ENCODE data around the gene LZTS3. TPM values are rescaled to one million over a fixed set of nuclear protein-coding genes. Genes with fewer than 3 reads are reported as not detected.
"Not testable (repeated sequence)": the region's sequence is repeated elsewhere in the genome, so short reads cannot be mapped to it uniquely, and the experiment has no call there.

The LZTS3 gene
- polyA plus RNA-seq, 1 donor (not counting 4 experiments of a cell fraction or from before 2014, with no cell fraction given) = 2.5 TPM

DNA sequence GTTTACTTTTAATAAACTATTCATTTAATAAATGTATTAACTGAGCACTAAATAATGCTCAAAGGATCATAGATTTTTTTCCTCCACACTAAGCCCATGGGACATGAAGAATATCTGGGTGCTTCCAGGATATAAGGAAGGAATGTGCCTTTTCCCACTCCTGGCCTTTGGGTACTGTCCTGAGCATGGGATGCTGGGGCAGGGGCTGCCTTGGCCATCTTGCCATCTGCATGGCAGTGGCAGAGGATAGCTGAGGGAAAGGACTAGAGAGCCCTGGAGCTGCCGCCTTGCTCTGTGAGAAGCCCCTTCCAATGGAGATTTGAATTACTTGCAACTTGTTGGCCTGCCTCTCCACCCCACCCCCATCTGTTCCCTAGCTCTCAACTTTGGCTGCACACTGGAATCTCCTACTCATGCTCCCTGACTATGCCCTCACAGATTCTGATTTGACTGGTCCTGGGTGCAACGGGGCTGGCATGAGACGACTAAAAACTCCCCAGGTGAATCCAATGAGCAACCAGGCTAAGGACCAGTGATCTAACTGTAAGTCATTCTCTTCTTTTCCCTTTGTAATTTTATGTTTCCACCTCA is 15.6 kb upstream of the LZTS3 start:
- no peaks in the 10 kb centered on the region for H3K79me2 ChIP-seq (ENCODE audit: control insufficient read depth, insufficient read depth, low read length)
- H2AFZ ChIP-seq (ENCODE audit: control insufficient read depth, low read length) = no peak overlapping the region
- DNase-seq (ENCODE audit: low read depth, low spot score) (no peak), FAIRE-seq (no peak)
- H3K9me1 ChIP-seq (ENCODE audit: control insufficient read depth, extremely low read depth, insufficient read depth, low read length) = no peaks in the 10 kb centered on the region
- H3K27ac ChIP-seq (ENCODE audit: control insufficient read depth, insufficient read depth, low read length) = no peak overlapping the region
- no peaks in the 10 kb centered on the region for H3K9me3 ChIP-seq (ENCODE audit: control insufficient read depth, low read depth, low read length)
- no peak for TF ChIP-seq EZH2 (IDR thresholded peaks at IDR 0.05; ENCODE audit: low read length)
- TF ChIP-seq, protein P1, sequence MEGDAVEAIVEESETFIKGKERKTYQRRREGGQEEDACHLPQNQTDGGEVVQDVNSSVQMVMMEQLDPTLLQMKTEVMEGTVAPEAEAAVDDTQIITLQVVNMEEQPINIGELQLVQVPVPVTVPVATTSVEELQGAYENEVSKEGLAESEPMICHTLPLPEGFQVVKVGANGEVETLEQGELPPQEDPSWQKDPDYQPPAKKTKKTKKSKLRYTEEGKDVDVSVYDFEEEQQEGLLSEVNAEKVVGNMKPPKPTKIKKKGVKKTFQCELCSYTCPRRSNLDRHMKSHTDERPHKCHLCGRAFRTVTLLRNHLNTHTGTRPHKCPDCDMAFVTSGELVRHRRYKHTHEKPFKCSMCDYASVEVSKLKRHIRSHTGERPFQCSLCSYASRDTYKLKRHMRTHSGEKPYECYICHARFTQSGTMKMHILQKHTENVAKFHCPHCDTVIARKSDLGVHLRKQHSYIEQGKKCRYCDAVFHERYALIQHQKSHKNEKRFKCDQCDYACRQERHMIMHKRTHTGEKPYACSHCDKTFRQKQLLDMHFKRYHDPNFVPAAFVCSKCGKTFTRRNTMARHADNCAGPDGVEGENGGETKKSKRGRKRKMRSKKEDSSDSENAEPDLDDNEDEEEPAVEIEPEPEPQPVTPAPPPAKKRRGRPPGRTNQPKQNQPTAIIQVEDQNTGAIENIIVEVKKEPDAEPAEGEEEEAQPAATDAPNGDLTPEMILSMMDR (optimal IDR thresholded peaks at IDR 0.05 in 1 of 3, IDR thresholded peaks at IDR 0.05 in 1 of 3, conservative IDR thresholded peaks at IDR 0.05 in 1 of 3; ENCODE audit: extremely low read depth in 1 of 3, insufficient read depth in 2 of 3, low read length in 3 of 3) = no peak
- H3K9ac ChIP-seq (ENCODE audit: control insufficient read depth, extremely low read depth, insufficient read depth, low read length) = no peak overlapping the region
- H3K36me3 ChIP-seq (ENCODE audit: control insufficient read depth in 2 of 2, extremely low read depth in 1 of 2, insufficient read depth in 2 of 2, low read length in 2 of 2) = peaks cover 27 to 30% of the 10 kb centered on the region in 2 experiments
- dilution Hi-C loops (cut with MboI; ENCODE audit: extremely low pct_ligation_motif_present, low sequenced_read_pairs) = no loop called here
- H4K20me1 ChIP-seq (ENCODE audit: control insufficient read depth, extremely low read depth, insufficient read depth, low read length) = no peaks in the 10 kb centered on the region
- no peak overlapping the region for H3K4me3 ChIP-seq (ENCODE audit: control insufficient read depth in 2 of 3, extremely low read depth in 1 of 3, insufficient read depth in 2 of 3, low read depth in 1 of 3, low read length in 3 of 3)
- no peak overlapping the region for H3K4me2 ChIP-seq (ENCODE audit: control insufficient read depth, extremely low read depth, insufficient read depth, low read depth, low read length)
- no peaks in the 10 kb centered on the region for H3K27me3 ChIP-seq (ENCODE audit: control insufficient read depth, extremely low read depth, insufficient read depth, low read length)
- peaks cover 5% of the 10 kb centered on the region for H3K4me1 ChIP-seq (ENCODE audit: control insufficient read depth, extremely low read depth, insufficient read depth, low read length)

DNA sequence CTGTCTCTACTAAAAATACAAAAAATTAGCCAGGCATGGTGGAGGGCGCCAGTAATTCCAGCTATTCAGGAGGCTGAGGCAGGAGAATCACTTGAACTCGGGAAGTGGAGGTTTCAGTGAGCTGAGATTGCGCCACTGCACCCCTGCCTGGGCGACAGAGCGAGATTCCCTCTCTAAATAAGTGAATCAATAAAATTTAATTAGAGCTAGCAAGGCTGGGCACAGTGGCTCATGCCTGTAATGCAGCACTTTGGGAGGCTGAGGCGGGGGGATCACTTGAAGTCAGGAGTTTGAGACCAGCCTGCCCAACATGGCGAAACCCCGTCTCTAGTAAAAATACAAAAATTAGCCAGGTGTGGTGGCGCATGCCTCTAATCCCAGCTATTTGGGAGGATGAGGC is 14.5 kb upstream of the LZTS3 start:
- H3K9me1 ChIP-seq (ENCODE audit: control insufficient read depth, extremely low read depth, insufficient read depth, low read length); dilution Hi-C loops (cut with MboI; ENCODE audit: extremely low pct_ligation_motif_present, low sequenced_read_pairs); H2AFZ ChIP-seq (ENCODE audit: control insufficient read depth, low read length); H3K9ac ChIP-seq (ENCODE audit: control insufficient read depth, extremely low read depth, insufficient read depth, low read length); H3K9me3 ChIP-seq (ENCODE audit: control insufficient read depth, low read depth, low read length); H3K79me2 ChIP-seq (ENCODE audit: control insufficient read depth, insufficient read depth, low read length); H3K27ac ChIP-seq (ENCODE audit: control insufficient read depth, insufficient read depth, low read length); H3K27me3 ChIP-seq (ENCODE audit: control insufficient read depth, extremely low read depth, insufficient read depth, low read length); DNase-seq (ENCODE audit: low read depth, low spot score); FAIRE-seq; H4K20me1 ChIP-seq (ENCODE audit: control insufficient read depth, extremely low read depth, insufficient read depth, low read length); H3K4me3 ChIP-seq (ENCODE audit: control insufficient read depth in 2 of 3, extremely low read depth in 1 of 3, insufficient read depth in 2 of 3, low read depth in 1 of 3, low read length in 3 of 3); H3K4me2 ChIP-seq (ENCODE audit: control insufficient read depth, extremely low read depth, insufficient read depth, low read depth, low read length): not testable (repeated sequence)
- peaks cover 11% of the 10 kb centered on the region for H3K4me1 ChIP-seq (ENCODE audit: control insufficient read depth, extremely low read depth, insufficient read depth, low read length)
- peaks cover 20 to 26% of the 10 kb centered on the region in 2 experiments for H3K36me3 ChIP-seq (ENCODE audit: control insufficient read depth in 2 of 2, extremely low read depth in 1 of 2, insufficient read depth in 2 of 2, low read length in 2 of 2)

Measured in keratinocyte (primary cell).